ENCODE measurements around the gene METTL15. TPM values are rescaled to one million over a fixed set of nuclear protein-coding genes. Genes with fewer than 3 reads are reported as not detected.

Gene METTL15
- total RNA-seq, 1 experiment from 2014 or later = 9.1 TPM

DNA sequence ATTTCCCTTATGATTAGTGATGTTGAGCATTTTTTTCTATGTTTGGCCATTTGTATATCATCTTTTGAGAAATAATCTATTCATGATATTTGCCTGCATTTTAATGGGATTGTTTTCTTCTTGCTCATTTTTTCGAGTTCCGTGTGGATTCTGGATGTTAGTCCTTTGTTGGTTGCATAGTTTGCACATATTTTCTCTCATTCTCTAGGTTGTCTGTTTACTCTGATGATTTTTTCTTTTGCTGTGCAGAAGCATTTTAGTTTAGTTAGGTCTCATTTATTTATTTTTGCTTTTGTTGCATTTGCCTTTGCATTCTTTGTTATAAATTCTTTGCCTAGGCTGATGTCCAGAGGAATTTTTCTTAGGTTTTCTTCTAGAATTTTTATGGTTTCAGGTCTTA, 87.3 kb downstream of the METTL15 start:
- Histone ChIP-seq H2AK5ac (ENCODE audit: insufficient read length, low read length) (no peak overlapping the region), H4K91ac (ENCODE audit: insufficient read length, low read depth, low read length) (no peak overlapping the region), H3K79me1 (ENCODE audit: insufficient read depth, low read depth, low read length, poor library complexity, severe bottlenecking) (no peaks in the 10 kb centered on the region), H3K79me2 (ENCODE audit: insufficient read depth, low read length) (no peaks in the 10 kb centered on the region), H2BK20ac (ENCODE audit: low read depth, low read length, poor library complexity, severe bottlenecking) (no peak overlapping the region), H2BK15ac (ENCODE audit: low read depth, low read length) (no peak overlapping the region), H3K4me1 (ENCODE audit: insufficient read depth, low read length) (no peaks in the 10 kb centered on the region), H3K18ac (ENCODE audit: insufficient read length, low read depth, low read length) (no peak overlapping the region), H3K27me3 (ENCODE audit: insufficient read depth, low read length) (no peaks in the 10 kb centered on the region), H3K23ac (ENCODE audit: insufficient read length, low read depth, low read length) (no peak overlapping the region), H3T11ph (ENCODE audit: low read length) (no peak overlapping the region), H4K20me1 (ENCODE audit: control insufficient read depth, insufficient read depth, insufficient read length) (no peaks in the 10 kb centered on the region), H3K9ac (ENCODE audit: extremely low read depth, insufficient read length, low read length) (no peak overlapping the region), H4K5ac (ENCODE audit: insufficient read length, low read depth, low read length) (no peak overlapping the region), H2BK12ac (ENCODE audit: insufficient read length, low read depth, low read length) (no peak overlapping the region), H4K8ac (replicated peaks; ENCODE audit: insufficient read length, low read depth, low read length) (no peak overlapping the region), H3K9me3 (ENCODE audit: control insufficient read depth, low read depth, low read length) (no peaks in the 10 kb centered on the region), H3K23me2 (ENCODE audit: insufficient read length, low read depth, low read length, poor library complexity, severe bottlenecking) (no peaks in the 10 kb centered on the region), H3K4ac (ENCODE audit: low read depth, low read length) (no peak overlapping the region), H2BK5ac (ENCODE audit: insufficient read length, low read length) (no peak overlapping the region), H3K27ac (ENCODE audit: insufficient read length, low read depth, low read length) (no peak overlapping the region), H3K56ac (ENCODE audit: insufficient read length, low read depth, low read length) (no peak overlapping the region), H2AFZ (ENCODE audit: low read length) (no peak overlapping the region), H3K14ac (ENCODE audit: insufficient read depth, low read length) (no peak overlapping the region), H2BK120ac (ENCODE audit: low read depth, low read length, poor library complexity, severe bottlenecking) (no peak overlapping the region), H3K4me2 (ENCODE audit: insufficient read depth, insufficient read length, low read length) (no peak overlapping the region)
- no peaks in the 10 kb centered on the region for H3K27me3 Mint-ChIP-seq (ENCODE audit: low read depth)
- no peak for DNase-seq
- H3K4me3 Mint-ChIP-seq = no peak overlapping the region
- H3K36me3 Mint-ChIP-seq (ENCODE audit: insufficient read depth in 1 of 3, low read depth in 3 of 3) = peaks cover 0 to 3% (median 0%) of the 10 kb centered on the region in 3 experiments; a peak in 1 of 7 replicates
- H3K4me1 Mint-ChIP-seq = no peaks in the 10 kb centered on the region
- TF ChIP-seq, protein P1, sequence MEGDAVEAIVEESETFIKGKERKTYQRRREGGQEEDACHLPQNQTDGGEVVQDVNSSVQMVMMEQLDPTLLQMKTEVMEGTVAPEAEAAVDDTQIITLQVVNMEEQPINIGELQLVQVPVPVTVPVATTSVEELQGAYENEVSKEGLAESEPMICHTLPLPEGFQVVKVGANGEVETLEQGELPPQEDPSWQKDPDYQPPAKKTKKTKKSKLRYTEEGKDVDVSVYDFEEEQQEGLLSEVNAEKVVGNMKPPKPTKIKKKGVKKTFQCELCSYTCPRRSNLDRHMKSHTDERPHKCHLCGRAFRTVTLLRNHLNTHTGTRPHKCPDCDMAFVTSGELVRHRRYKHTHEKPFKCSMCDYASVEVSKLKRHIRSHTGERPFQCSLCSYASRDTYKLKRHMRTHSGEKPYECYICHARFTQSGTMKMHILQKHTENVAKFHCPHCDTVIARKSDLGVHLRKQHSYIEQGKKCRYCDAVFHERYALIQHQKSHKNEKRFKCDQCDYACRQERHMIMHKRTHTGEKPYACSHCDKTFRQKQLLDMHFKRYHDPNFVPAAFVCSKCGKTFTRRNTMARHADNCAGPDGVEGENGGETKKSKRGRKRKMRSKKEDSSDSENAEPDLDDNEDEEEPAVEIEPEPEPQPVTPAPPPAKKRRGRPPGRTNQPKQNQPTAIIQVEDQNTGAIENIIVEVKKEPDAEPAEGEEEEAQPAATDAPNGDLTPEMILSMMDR (conservative IDR thresholded peaks at IDR 0.05) = no peak
- no peak overlapping the region; a peak in 1 of 7 replicates for H3K27ac Mint-ChIP-seq
- H3K9me3 Mint-ChIP-seq = no peaks in the 10 kb centered on the region
- WGBS (ENCODE audit: extremely low coverage, insufficient read length, low lambda C conversion rate) = no CpG with 5 or more reads among the region's 2 CpGs
